ENCODE data around the gene EPHA7. TPM values are rescaled to one million over a fixed set of nuclear protein-coding genes. Genes with fewer than 3 reads are reported as not detected.

Gene EPHA7
- total RNA-seq, 1 experiment from 2014 or later = 7.0 TPM

GRCh38 chr6:93242049-93242448, 177.3 kb downstream of the EPHA7 start:
- H3K9me3 ChIP-seq = no peaks in the 10 kb centered on the region
- no peaks in the 10 kb centered on the region for H3K27me3 ChIP-seq
- H3K4me3 ChIP-seq = no peak overlapping the region
- no peak for DNase-seq
- no peaks in the 10 kb centered on the region for H3K36me3 ChIP-seq

GRCh38 chr6:93238632-93239031, 180.7 kb downstream of the EPHA7 start:
- Histone ChIP-seq H3K36me3 (no peaks in the 10 kb centered on the region), H3K9me3 (no peaks in the 10 kb centered on the region), H3K4me3 (no peak overlapping the region), H3K27me3 (no peaks in the 10 kb centered on the region)
- DNase-seq = no peak

- Histone ChIP-seq H3K36me3 (no peaks in the 10 kb centered on the region), H3K9me3 (no peaks in the 10 kb centered on the region), H3K4me3 (no peak overlapping the region), H3K27me3 (no peaks in the 10 kb centered on the region)
- no peak for DNase-seq
Observed at GRCh38 chr6:93235775-93236174, 183.6 kb downstream of the EPHA7 start.

- H3K36me3 ChIP-seq = no peaks in the 10 kb centered on the region
- no peaks in the 10 kb centered on the region for H3K27me3 ChIP-seq
- H3K9me3 ChIP-seq = 0 out of 2 replicates have a peak, but pooled peaks cover 2% of the 10 kb centered on the region
- H3K4me3 ChIP-seq = no peak overlapping the region
- DNase-seq = no peak
Observed at GRCh38 chr6:93226822-93227221, 192.5 kb downstream of the EPHA7 start.

- no peak overlapping the region for H3K4me3 ChIP-seq
- no peak for DNase-seq
- H3K9me3 ChIP-seq = peaks cover 4% of the 10 kb centered on the region; the same call in 1 of the 2 replicates
- no peaks in the 10 kb centered on the region for H3K36me3 ChIP-seq
- H3K27me3 ChIP-seq = no peaks in the 10 kb centered on the region
Observed at GRCh38 chr6:93222071-93222851, 197.1 kb downstream of the EPHA7 start.

- DNase-seq = no peak
- no peaks in the 10 kb centered on the region for H3K27me3 ChIP-seq
- H3K4me3 ChIP-seq = no peak overlapping the region
- no peaks in the 10 kb centered on the region for H3K36me3 ChIP-seq
- peaks cover 14% of the 10 kb centered on the region for H3K9me3 ChIP-seq
Observed at GRCh38 chr6:93219447-93219846, 199.9 kb downstream of the EPHA7 start.

- Histone ChIP-seq H3K36me3 (no peaks in the 10 kb centered on the region), H3K9me3 (peaks cover 12% of the 10 kb centered on the region), H3K4me3 (no peak overlapping the region), H3K27me3 (no peaks in the 10 kb centered on the region)
- no peak for DNase-seq
Observed at GRCh38 chr6:93218096-93218495, 201.3 kb downstream of the EPHA7 start.

- no peak for DNase-seq
- no peaks in the 10 kb centered on the region for H3K36me3 ChIP-seq
- H3K9me3 ChIP-seq = peaks cover 12% of the 10 kb centered on the region
- H3K4me3 ChIP-seq = no peak overlapping the region
- no peaks in the 10 kb centered on the region for H3K27me3 ChIP-seq
Observed at GRCh38 chr6:93213028-93213427, 206.3 kb downstream of the EPHA7 start.

GRCh38 chr6:93210908-93211307, 208.5 kb downstream of the EPHA7 start:
- Histone ChIP-seq H3K27me3 (no peaks in the 10 kb centered on the region), H3K36me3 (no peaks in the 10 kb centered on the region), H3K9me3 (peaks cover 6% of the 10 kb centered on the region; the same call in 1 of the 2 replicates), H3K4me3 (no peak overlapping the region)
- DNase-seq = no peak

GRCh38 chr6:93209358-93209757, 210.0 kb downstream of the EPHA7 start:
- Histone ChIP-seq H3K4me3 (no peak overlapping the region), H3K36me3 (no peaks in the 10 kb centered on the region), H3K27me3 (no peaks in the 10 kb centered on the region), H3K9me3 (peaks cover 6% of the 10 kb centered on the region; the same call in 1 of the 2 replicates)
- DNase-seq = no peak

GRCh38 chr6:93196406-93196970, 222.9 kb downstream of the EPHA7 start:
- Histone ChIP-seq H3K9me3 (no peaks in the 10 kb centered on the region), H3K27me3 (no peaks in the 10 kb centered on the region), H3K36me3 (no peaks in the 10 kb centered on the region), H3K4me3 (no peak overlapping the region)
- peak; percentile 13 for DNase-seq

- no peak overlapping the region for H3K4me3 ChIP-seq
Observed at GRCh38 chr6:93194480-93194879, 224.9 kb downstream of the EPHA7 start.

GRCh38 chr6:93193868-93194267, 225.5 kb downstream of the EPHA7 start:
- H3K36me3 ChIP-seq = no peaks in the 10 kb centered on the region
- H3K27me3 ChIP-seq = no peaks in the 10 kb centered on the region
- DNase-seq = no peak
- H3K4me3 ChIP-seq = no peak overlapping the region
- H3K9me3 ChIP-seq = no peaks in the 10 kb centered on the region

More at GRCh38 chr6:93194480-93194879, 224.9 kb downstream of the EPHA7 start:
- Histone ChIP-seq H3K36me3 (no peaks in the 10 kb centered on the region), H3K27me3 (no peaks in the 10 kb centered on the region), H3K9me3 (no peaks in the 10 kb centered on the region)
- DNase-seq = no peak

Measured in MG63 (cell line).